Measurements from ENCODE around the gene AGPAT4. TPM values are rescaled to one million over a fixed set of nuclear protein-coding genes. Genes with fewer than 3 reads are reported as not detected.

AGPAT4 gene
- total and polyA plus RNA-seq, 8 donors, result 12.4 to 19.4 (median 15.7) TPM

GRCh38 chr6:161266513-161267230 is 7.2 kb downstream of the AGPAT4 start:
- H3K27me3 ChIP-seq, result no peaks in the 10 kb centered on the region

DNA sequence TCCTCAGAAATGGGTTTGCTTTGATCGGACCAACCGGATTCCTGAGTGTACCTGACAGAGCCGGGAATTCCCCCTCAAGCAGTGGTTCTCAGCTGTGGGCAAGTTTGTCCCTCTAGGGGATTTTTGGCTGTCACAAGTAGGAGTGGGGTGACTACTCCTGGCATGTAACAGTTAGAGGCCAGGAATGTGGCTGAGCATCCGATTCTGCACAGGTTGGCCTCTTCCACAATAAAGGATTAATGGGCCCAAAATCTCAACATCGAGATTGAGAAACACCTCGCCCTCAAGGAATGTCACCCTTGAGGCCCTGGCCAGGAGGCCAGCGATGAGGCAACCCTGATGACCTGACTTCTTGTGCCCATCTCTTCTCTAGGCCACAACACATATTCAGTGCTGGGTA is 7.9 kb downstream of the AGPAT4 start:
- Histone ChIP-seq H3K9me3 (no peaks in the 10 kb centered on the region), H3K27me3 (no peaks in the 10 kb centered on the region), H3K36me3 (peaks cover 0 to 10% of the 10 kb centered on the region in 2 donors), H3K27ac (no peak overlapping the region), H3K4me1 (peaks cover 0 to 2% of the 10 kb centered on the region in 2 donors), H3K4me3 (no peak overlapping the region)
- ATAC-seq (no peak), DNase-seq (no peak)
- TF ChIP-seq, protein P1, sequence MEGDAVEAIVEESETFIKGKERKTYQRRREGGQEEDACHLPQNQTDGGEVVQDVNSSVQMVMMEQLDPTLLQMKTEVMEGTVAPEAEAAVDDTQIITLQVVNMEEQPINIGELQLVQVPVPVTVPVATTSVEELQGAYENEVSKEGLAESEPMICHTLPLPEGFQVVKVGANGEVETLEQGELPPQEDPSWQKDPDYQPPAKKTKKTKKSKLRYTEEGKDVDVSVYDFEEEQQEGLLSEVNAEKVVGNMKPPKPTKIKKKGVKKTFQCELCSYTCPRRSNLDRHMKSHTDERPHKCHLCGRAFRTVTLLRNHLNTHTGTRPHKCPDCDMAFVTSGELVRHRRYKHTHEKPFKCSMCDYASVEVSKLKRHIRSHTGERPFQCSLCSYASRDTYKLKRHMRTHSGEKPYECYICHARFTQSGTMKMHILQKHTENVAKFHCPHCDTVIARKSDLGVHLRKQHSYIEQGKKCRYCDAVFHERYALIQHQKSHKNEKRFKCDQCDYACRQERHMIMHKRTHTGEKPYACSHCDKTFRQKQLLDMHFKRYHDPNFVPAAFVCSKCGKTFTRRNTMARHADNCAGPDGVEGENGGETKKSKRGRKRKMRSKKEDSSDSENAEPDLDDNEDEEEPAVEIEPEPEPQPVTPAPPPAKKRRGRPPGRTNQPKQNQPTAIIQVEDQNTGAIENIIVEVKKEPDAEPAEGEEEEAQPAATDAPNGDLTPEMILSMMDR (IDR thresholded peaks at IDR 0.05), result no peak
- intact Hi-C loops (cut with DNase I), result no loop called here

More at GRCh38 chr6:161266513-161267230, 7.2 kb downstream of the AGPAT4 start:
- intact Hi-C loops (cut with DNase I), result no loop called here
- no peak for ATAC-seq
- no peak for DNase-seq
- H3K4me1 ChIP-seq, result peaks cover 0 to 2% of the 10 kb centered on the region in 2 donors
- H3K36me3 ChIP-seq, result peaks cover 0 to 8% of the 10 kb centered on the region in 2 donors
- H3K4me3 ChIP-seq, result no peak overlapping the region
- no peaks in the 10 kb centered on the region for H3K9me3 ChIP-seq
- TF ChIP-seq, protein P1 (IDR thresholded peaks at IDR 0.05), result no peak
- no peak overlapping the region for H3K27ac ChIP-seq

GRCh38 chr6:161265554-161265953 is 8.3 kb downstream of the AGPAT4 start:
- H3K4me3 ChIP-seq, result no peak overlapping the region
- ATAC-seq (no peak), DNase-seq (no peak)
- TF ChIP-seq, protein P1 (IDR thresholded peaks at IDR 0.05), result no peak
- intact Hi-C loops (cut with DNase I), result no loop called here
- H3K9me3 ChIP-seq, result no peaks in the 10 kb centered on the region
- no peaks in the 10 kb centered on the region for H3K27me3 ChIP-seq
- H3K27ac ChIP-seq, result no peak overlapping the region
- H3K36me3 ChIP-seq, result peaks cover 0 to 10% of the 10 kb centered on the region in 2 donors
- peaks cover 0 to under 1% of the 10 kb centered on the region in 2 donors for H3K4me1 ChIP-seq

GRCh38 chr6:161264181-161264580 is 9.7 kb downstream of the AGPAT4 start:
- TF ChIP-seq, protein P1 (IDR thresholded peaks at IDR 0.05), result no peak
- H3K36me3 ChIP-seq, result peaks cover 0 to 17% of the 10 kb centered on the region in 2 donors
- H3K4me1 ChIP-seq, result no peaks in the 10 kb centered on the region
- no peaks in the 10 kb centered on the region for H3K27me3 ChIP-seq
- no peak overlapping the region for H3K27ac ChIP-seq
- ATAC-seq, result no peak
- DNase-seq, result no peak
- H3K9me3 ChIP-seq, result no peaks in the 10 kb centered on the region
- intact Hi-C loops (cut with DNase I), result no loop called here
- H3K4me3 ChIP-seq, result no peak overlapping the region

GRCh38 chr6:161261816-161262215 is 12.0 kb downstream of the AGPAT4 start:
- DNase-seq, result no peak
- H3K9me3 ChIP-seq, result no peaks in the 10 kb centered on the region
- H3K27me3 ChIP-seq, result no peaks in the 10 kb centered on the region
- intact Hi-C loops (cut with DNase I), result no loop called here
- peaks cover 0 to 17% of the 10 kb centered on the region in 2 donors for H3K36me3 ChIP-seq
- TF ChIP-seq, protein P1 (IDR thresholded peaks at IDR 0.05), result no peak
- no peaks in the 10 kb centered on the region for H3K4me1 ChIP-seq
- H3K4me3 ChIP-seq, result no peak overlapping the region
- ATAC-seq, result no peak
- H3K27ac ChIP-seq, result no peak overlapping the region

Measured in left lung (tissue), 10 donors.